ENCODE data around the gene VARS2. TPM values are rescaled to one million over a fixed set of nuclear protein-coding genes. Genes with fewer than 3 reads are reported as not detected.

Gene VARS2
- total and polyA plus RNA-seq, 9 of the 15 experiments (the other 6 are each of a cell fraction or from before 2014, with no cell fraction given), result 1.6 to 53.6 (median 29.9) TPM

DNA sequence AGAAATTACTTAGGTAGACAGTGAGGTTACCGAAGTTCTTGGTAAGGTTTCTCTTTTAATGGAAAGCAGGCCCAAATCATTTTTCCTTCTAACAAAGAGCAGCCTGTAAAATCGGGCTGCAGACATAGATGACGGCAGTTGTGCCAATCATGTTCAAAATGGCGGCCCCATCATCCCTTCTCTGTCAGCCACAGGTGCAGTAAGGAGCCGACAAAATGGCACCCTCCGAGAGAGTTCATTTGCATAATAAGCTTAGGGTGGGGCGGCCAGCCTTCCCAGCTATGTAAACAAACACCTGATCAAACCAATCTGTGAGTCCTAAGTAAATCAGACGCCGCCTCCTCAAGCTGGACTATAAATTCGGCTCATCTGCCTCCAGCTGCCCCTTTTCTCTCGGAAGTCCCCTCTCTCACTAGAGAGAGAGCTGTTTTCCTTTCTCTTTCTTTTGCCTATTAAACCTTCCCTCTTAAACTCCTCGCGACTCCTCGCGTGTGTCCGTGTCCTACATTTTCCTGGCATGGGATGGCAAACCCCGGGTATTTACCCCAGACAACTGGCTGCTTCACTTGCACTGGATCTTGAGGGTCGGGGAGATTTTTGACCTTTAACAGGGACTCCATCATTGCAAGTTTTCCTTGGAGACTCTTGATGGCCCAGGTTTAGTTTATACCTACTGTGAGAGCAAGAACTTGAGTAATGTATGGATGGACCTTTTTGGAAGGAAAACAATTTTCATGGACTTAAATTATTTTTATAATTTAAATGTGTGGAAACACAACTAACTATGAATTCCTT lies 38.6 kb upstream of the VARS2 start (continued):
- TF ChIP-seq VEZF1 (CRISPR knock-in tag; IDR thresholded peaks at IDR 0.05) (peak; percentile 33), CLOCK (CRISPR knock-in tag; IDR thresholded peaks at IDR 0.05; ENCODE audit: borderline replicate concordance) (no peak), CCAR2 (IDR thresholded peaks at IDR 0.05; ENCODE audit: low read depth, low read length) (no peak), RBM39 (optimal IDR thresholded peaks at IDR 0.05; ENCODE audit: low read depth, low read length) (no peak), ETV1 (tag; conservative IDR thresholded peaks at IDR 0.05; ENCODE audit: low read depth) (peak; percentile 49; the same call in 1 of the 2 replicates), KAT2B (IDR thresholded peaks at IDR 0.05; ENCODE audit: low read depth, low read length) (no peak), CSDE1 (IDR thresholded peaks at IDR 0.05) (no peak; a peak in 1 of 4 replicates), GATAD2A (IDR thresholded peaks at IDR 0.05) (no peak), RBM17 (IDR thresholded peaks at IDR 0.05; ENCODE audit: borderline replicate concordance, low read depth, low read length) (no peak), YBX1 (IDR thresholded peaks at IDR 0.05) (no peak), SAFB2 (IDR thresholded peaks at IDR 0.05; ENCODE audit: borderline replicate concordance, low read depth, low read length, severe bottlenecking) (no peak), RNF219 (CRISPR knock-in tag; IDR thresholded peaks at IDR 0.05) (no peak), IRF9 (tag; IDR thresholded peaks at IDR 0.05) (no peak), CREB3 (tag; conservative IDR thresholded peaks at IDR 0.05; ENCODE audit: low read depth) (peak; percentile 90), EHMT2 (IDR thresholded peaks at IDR 0.05) (peak; percentile 45; the same call in 1 of the 2 replicates), JUND (IDR thresholded peaks at IDR 0.05; ENCODE audit: borderline replicate concordance, low read depth, low read length) (no peak; the same call in 1 of the 2 replicates), JUND (tag; IDR thresholded peaks at IDR 0.05; ENCODE audit: borderline replicate concordance, low read depth, low read length) (peak; percentile 61; the same call in 1 of the 3 replicates)

Data from K562 (cell line).